Smooth muscle cell (in vitro differentiated cells): ENCODE data around the gene LGR4. TPM values are rescaled to one million over a fixed set of nuclear protein-coding genes. Genes with fewer than 3 reads are reported as not detected.

Source experiments
- DNase-seq: peaks from one replicate; lab custom pipeline; 2025; ENCODE audit not compliant: unreplicated experiment; lab: John Stamatoyannopoulos, UW
- H2AFZ ChIP-seq: fragments of 200-600 bp; sonication (generic); 2 replicates; pipeline ENCODE4 v1.6.0; 2016; ENCODE audit warnings: antibody characterized with exemption, low read depth, mild to moderate bottlenecking
- H3F3A ChIP-seq: fragments of 200-600 bp; sonication (generic); 2 replicates; pipeline ENCODE4 v1.6.0; 2017; ENCODE audit warnings: antibody characterized with exemption, low read depth
- H3K27ac ChIP-seq: fragments of 200-600 bp; sonication (generic); 2 replicates; pipeline ENCODE4 v1.5.1; 2016; ENCODE audit warnings: low read depth, mild to moderate bottlenecking
- H3K27me3 ChIP-seq: fragments of 200-600 bp; sonication (generic); 2 replicates; pipeline ENCODE4 v1.6.1; 2016; ENCODE audit warnings: low read depth, mild to moderate bottlenecking
- H3K36me3 ChIP-seq: fragments of 200-600 bp; sonication (generic); 2 replicates; pipeline ENCODE4 v1.5.1; 2016; ENCODE audit warnings: low read depth
- H3K4me1 ChIP-seq: fragments of 200-600 bp; sonication (generic); 2 replicates; pipeline ENCODE4 v1.5.1; 2016; ENCODE audit warnings: low read depth
- H3K4me2 ChIP-seq: fragments of 200-600 bp; sonication (generic); 2 replicates; pipeline ENCODE4 v1.6.0; 2016; ENCODE audit warnings: mild to moderate bottlenecking
- H3K4me3 ChIP-seq: fragments of 200-600 bp; sonication (generic); 2 replicates; pipeline ENCODE4 v1.5.1; 2016; ENCODE audit warnings: mild to moderate bottlenecking
- H3K79me2 ChIP-seq: fragments of 200-600 bp; sonication (generic); 2 replicates; pipeline ENCODE4 v1.6.0; 2016; ENCODE audit warnings: low read depth, mild to moderate bottlenecking
- H3K9ac ChIP-seq: fragments of 200-600 bp; sonication (generic); 2 replicates; pipeline ENCODE4 v1.6.0; 2016; ENCODE audit warnings: low read depth
- H3K9me3 ChIP-seq: fragments of 200-600 bp; sonication (generic); replicated peaks from 2 replicates; pipeline ENCODE4 v1.5.1; 2016; ENCODE audit warnings: low read depth
- H4K20me1 ChIP-seq: fragments of 200-600 bp; sonication (generic); 2 replicates; pipeline ENCODE4 v1.6.0; 2016; ENCODE audit warnings: low read depth
- CTCF ChIP-seq: fragments of 200-600 bp; sonication (generic); IDR thresholded peaks from 2 replicates; pipeline ENCODE4 v1.5.1; 2017; ENCODE audit warnings: borderline replicate concordance, mild to moderate bottlenecking, antibody characterized with exemption; ENCODE audit not compliant: insufficient read depth, poor library complexity, severe bottlenecking
- WGBS: methylation state at CpG from one replicate; pipeline ENCODE4 v1.1.7; 2016; ENCODE audit warnings: low lambda C conversion rate; 5-methylcytosine and 5-hydroxymethylcytosine counted together
- polyA plus RNA-seq: library from polyadenylated mRNA; unstranded; fragments of >200 nt; fragmentation: Nextera tagmentation; extraction: Ambion mirVana; gene quantifications from 2 replicates; pipeline ENCODE4 v1.2.1, GENCODE V29; 2016
- total RNA-seq: library from RNA; depleted of rRNA; stranded (reverse); fragments of >200 nt; gene quantifications from 2 replicates; pipeline ENCODE4 v1.2.3, GENCODE V29; 2014

The LGR4 gene
- total and polyA plus RNA-seq, 2 experiments from 2014 or later = 21.4 to 96.5 TPM

GRCh38 chr11:27371489-27371888, 101.1 kb downstream of the LGR4 start:
- Histone ChIP-seq H3K4me1 (no peaks in the 10 kb centered on the region), H3K9me3 (no peaks in the 10 kb centered on the region), H3K9ac (no peak overlapping the region), H3K4me3 (no peak overlapping the region), H3K36me3 (peaks cover 13% of the 10 kb centered on the region), H3K79me2 (no peaks in the 10 kb centered on the region), H2AFZ (no peak overlapping the region), H4K20me1 (no peaks in the 10 kb centered on the region), H3K27ac (no peak overlapping the region), H3F3A (peaks cover 7% of the 10 kb centered on the region), H3K27me3 (no peaks in the 10 kb centered on the region), H3K4me2 (no peak overlapping the region)
- no peak for DNase-seq
- TF ChIP-seq CTCF = no peak

- Histone ChIP-seq H4K20me1 (no peaks in the 10 kb centered on the region), H3K27me3 (no peaks in the 10 kb centered on the region), H3K36me3 (peaks cover 12% of the 10 kb centered on the region), H3K9me3 (no peaks in the 10 kb centered on the region), H3K9ac (no peak overlapping the region), H2AFZ (no peak overlapping the region), H3K4me3 (no peak overlapping the region), H3K4me2 (peak overlapping the region; percentile 17), H3K79me2 (no peaks in the 10 kb centered on the region), H3F3A (peaks cover 7% of the 10 kb centered on the region), H3K27ac (peak overlapping the region; percentile 37), H3K4me1 (no peaks in the 10 kb centered on the region)
- WGBS = 18% methylated on average over 2 of the region's 2 CpGs
- no peak for TF ChIP-seq CTCF
- no peak for DNase-seq
These were observed 102.2 kb downstream of the LGR4 start for GRCh38 chr11:27370374-27370773.

- no peak for DNase-seq
- H2AFZ ChIP-seq = no peak overlapping the region
- peaks cover 3% of the 10 kb centered on the region for H3K4me1 ChIP-seq
- H3K9me3 ChIP-seq = no peaks in the 10 kb centered on the region
- no peaks in the 10 kb centered on the region for H4K20me1 ChIP-seq
- peaks cover 7% of the 10 kb centered on the region for H3F3A ChIP-seq
- no peaks in the 10 kb centered on the region for H3K79me2 ChIP-seq
- WGBS = 91% methylated on average over 10 of the region's 10 CpGs
- H3K4me3 ChIP-seq = no peak overlapping the region
- no peaks in the 10 kb centered on the region for H3K27me3 ChIP-seq
- peaks cover 2% of the 10 kb centered on the region for H3K36me3 ChIP-seq
- no peak overlapping the region for H3K4me2 ChIP-seq
- H3K27ac ChIP-seq = no peak overlapping the region
- TF ChIP-seq CTCF = no peak
- H3K9ac ChIP-seq = no peak overlapping the region
These were observed 104.7 kb downstream of the LGR4 start for GRCh38 chr11:27367881-27368280.

GRCh38 chr11:27363576-27364117, 108.9 kb downstream of the LGR4 start:
- Histone ChIP-seq H3K27me3 (no peaks in the 10 kb centered on the region), H3K4me2 (peak overlapping the region; percentile 86), H3K27ac (peak overlapping the region; percentile 66), H3K9me3 (no peaks in the 10 kb centered on the region), H2AFZ (peak overlapping the region; percentile 40), H3K36me3 (no peaks in the 10 kb centered on the region), H3K79me2 (no peaks in the 10 kb centered on the region), H3K4me1 (peaks cover 19% of the 10 kb centered on the region), H3F3A (peaks cover 6% of the 10 kb centered on the region), H4K20me1 (no peaks in the 10 kb centered on the region), H3K4me3 (peak overlapping the region; percentile 59), H3K9ac (peak overlapping the region; percentile 63)
- 43% methylated on average over 13 of the region's 13 CpGs for WGBS
- DNase-seq = no peak
- TF ChIP-seq CTCF = no peak
